B cell (primary cell): ENCODE results near the gene ZDHHC14. TPM values are rescaled to one million over a fixed set of nuclear protein-coding genes. Genes with fewer than 3 reads are reported as not detected.

ENCODE experiments used
- ATAC-seq: fragments of 200-7000 bp; cut with Tn5 transposase; one replicate; pipeline ENCODE4 v1.10.0; 2021; ENCODE audit warnings: low read depth, mild to moderate bottlenecking, moderate number of reproducible peaks, moderate library complexity
- CTCF ChIA-PET: fragments of 350-600 bp; sonication (Branson Sonifier 250); formaldehyde crosslinking; loops from one replicate; lab custom pipeline; 2021; ENCODE audit warnings: antibody characterized with exemption, inconsistent platforms; lab: Charles Lee
- POLR2A ChIA-PET: fragments of 350-600 bp; sonication (Branson Sonifier 250); formaldehyde crosslinking; loops from one replicate; lab custom pipeline; 2021; ENCODE audit warnings: antibody characterized with exemption; lab: Charles Lee
- DNase-seq: peaks from one replicate; pipeline ENCODE4 v3.0.0; 2013
- H2AFZ ChIP-seq: 2 replicates; pipeline ENCODE4 v1.6.1; 2012; ENCODE audit warnings: mild to moderate bottlenecking, low read depth, low read length; ENCODE audit not compliant: insufficient read depth, poor library complexity, severe bottlenecking
- H3K27ac ChIP-seq, 2 donors: 1 replicate in 1 of 2; 2 replicates in 1 of 2; pipeline ENCODE4 v1.5.1; 2012 to 2013; ENCODE audit warnings: low read length in 2 of 2, mild to moderate bottlenecking in 2 of 2, moderate library complexity in 1 of 2
- H3K27me3 ChIP-seq, 4 experiments: fragments of 200-600 bp in 1 of 4; sonication (generic) in 1 of 4; replicated peaks in 1 of 4; 1 replicate in 2 of 4; 2 replicates in 2 of 4; pipeline versions ENCODE4 v1.6.1 to v1.7.0; 2013 to 2016; ENCODE audit warnings: low read length in 3 of 4, mild to moderate bottlenecking in 2 of 4, mixed read lengths in 1 of 4, moderate library complexity in 1 of 4; ENCODE audit not compliant: insufficient read depth in 4 of 4, control insufficient read depth in 3 of 4; ENCODE audit errors: control extremely low read depth in 1 of 4
- H3K36me3 ChIP-seq, 2 experiments: replicated peaks in 1 of 2; 1 replicate in 1 of 2; 2 replicates in 1 of 2; pipeline versions ENCODE4 v1.6.1 to v1.7.1; 2013; ENCODE audit warnings: low read length in 1 of 2; ENCODE audit not compliant: insufficient read depth in 2 of 2, control insufficient read depth in 1 of 2; ENCODE audit errors: control extremely low read depth in 1 of 2, extremely low read depth in 1 of 2
- H3K4me1 ChIP-seq, 2 donors: fragments of 200-600 bp in 1 of 2; sonication (generic) in 1 of 2; 1 replicate in 1 of 2; 2 replicates in 1 of 2; pipeline versions ENCODE4 v1.5.1 to v1.6.1; 2013 to 2017; ENCODE audit warnings: low read length in 2 of 2; ENCODE audit not compliant: control insufficient read depth in 2 of 2, insufficient read depth in 2 of 2
- H3K4me2 ChIP-seq: replicated peaks from 2 replicates; pipeline ENCODE3; 2012; ENCODE audit warnings: mild to moderate bottlenecking, low read depth, low read length; ENCODE audit not compliant: poor library complexity, severe bottlenecking
- H3K4me3 ChIP-seq, 5 experiments: fragments of 200-600 bp in 1 of 5; sonication (generic) in 1 of 5; 1 replicate in 3 of 5; 2 replicates in 2 of 5; pipeline versions ENCODE4 v1.5.1 to v1.7.0; 2011 to 2016; ENCODE audit warnings: low read length in 4 of 5, mild to moderate bottlenecking in 4 of 5, low read depth in 2 of 5, control low read depth in 1 of 5, moderate library complexity in 1 of 5; ENCODE audit not compliant: insufficient read depth in 1 of 5; ENCODE audit errors: control extremely low read depth in 1 of 5, extremely low read depth in 1 of 5
- H3K79me2 ChIP-seq: fragments of 200-600 bp; sonication (generic); one replicate; pipeline ENCODE4 v1.6.0; 2016; ENCODE audit warnings: low read length; ENCODE audit not compliant: control insufficient read depth, insufficient read depth
- H3K9ac ChIP-seq: fragments of 200-600 bp; sonication (generic); 2 replicates; pipeline ENCODE4 v1.6.1; 2017; ENCODE audit warnings: mild to moderate bottlenecking, low read length, moderate library complexity
- H3K9me3 ChIP-seq, 3 donors: one replicate each; pipeline versions ENCODE4 v1.6.1 to v1.7.1; 2013; ENCODE audit warnings: low read length in 2 of 3; ENCODE audit not compliant: control insufficient read depth in 2 of 3, insufficient read depth in 1 of 3; ENCODE audit errors: control extremely low read depth in 1 of 3
- H4K20me1 ChIP-seq: 2 replicates; pipeline ENCODE4 v1.6.0; 2012; ENCODE audit warnings: mild to moderate bottlenecking, low read length; ENCODE audit not compliant: insufficient read depth, control insufficient read depth, poor library complexity, severe bottlenecking
- H3K27ac Mint-ChIP-seq: one replicate; pipeline ENCODE4 v1.8.0; 2021; ENCODE audit warnings: mixed read lengths
- H3K27me3 Mint-ChIP-seq: one replicate; pipeline ENCODE4 v1.8.0; 2021; ENCODE audit warnings: mixed read lengths
- H3K4me1 Mint-ChIP-seq: one replicate; pipeline ENCODE4 v1.8.0; 2021; ENCODE audit warnings: mixed read lengths
- H3K4me3 Mint-ChIP-seq: one replicate; pipeline ENCODE4 v1.8.0; 2021; ENCODE audit warnings: mixed read lengths
- H3K9me3 Mint-ChIP-seq: one replicate; pipeline ENCODE4 v1.8.0; 2022; ENCODE audit warnings: mixed read lengths; ENCODE audit not compliant: insufficient read depth
- CTCF ChIP-seq: fragments of 200-600 bp; IDR thresholded peaks from one replicate; pipeline ENCODE4 v1.8.0; 2022; ENCODE audit warnings: antibody characterized with exemption, mild to moderate bottlenecking
- EZH2 ChIP-seq: IDR thresholded peaks from 2 replicates; pipeline ENCODE4 v1.6.1; 2012; ENCODE audit warnings: borderline replicate concordance, low read depth, mild to moderate bottlenecking, moderate library complexity, low read length; ENCODE audit not compliant: insufficient read depth, poor library complexity, severe bottlenecking
- WGBS: methylation state at CpG from one replicate; pipeline ENCODE4 v1.1.5; 2013; ENCODE audit warnings: missing lambda C conversion rate; ENCODE audit not compliant: insufficient coverage; 5-methylcytosine and 5-hydroxymethylcytosine counted together
- intact Hi-C: fragments of 100-400 bp; cut with micrococcal nuclease; formaldehyde crosslinking; loops from one replicate; pipeline ENCODE4 v1.10.0; 2022
- polyA plus RNA-seq: library from polyadenylated mRNA; depleted of rRNA; stranded (reverse); fragments of >200 nt; gene quantifications from 2 replicates; pipeline ENCODE4 v1.2.3, GENCODE V29; 2012
- total RNA-seq, 2 donors: library from RNA; stranded (reverse); fragments of 120-200 nt in 1 of 2; gene quantifications; 1 replicate in 1 of 2; 2 replicates in 1 of 2; pipeline versions ENCODE4 v1.2.3 to v1.2.4, GENCODE V29; 2013 to 2022

Gene ZDHHC14
- total and polyA plus RNA-seq, 2 donors (not counting 1 experiment from before 2014, with no cell fraction given) = 8.8 to 50.4 TPM

GRCh38 chr6:157637941-157638662, 257.1 kb downstream of the ZDHHC14 start:
- TF ChIP-seq EZH2 = no peak
- ChIA-PET POLR2A (no interaction called here), CTCF (no interaction called here)
- DNase-seq = no peak
- Histone ChIP-seq H3K9me3 (no peaks in the 10 kb centered on the region), H3K4me2 (no peak overlapping the region), H3K4me3 (no peak overlapping the region), H3K27me3 (no peaks in the 10 kb centered on the region), H4K20me1 (no peaks in the 10 kb centered on the region), H3K4me1 (peaks cover 12% of the 10 kb centered on the region in 2 donors), H3K27ac (no peak overlapping the region), H3K9ac (no peak overlapping the region), H3K79me2 (no peaks in the 10 kb centered on the region), H3K36me3 (peaks cover 0 to 34% of the 10 kb centered on the region in 2 experiments), H2AFZ (no peak overlapping the region)
- no peak for ATAC-seq
- H3K27me3 Mint-ChIP-seq = no peaks in the 10 kb centered on the region
- no peak overlapping the region for H3K4me3 Mint-ChIP-seq
- no peaks in the 10 kb centered on the region for H3K4me1 Mint-ChIP-seq
- no peaks in the 10 kb centered on the region for H3K9me3 Mint-ChIP-seq
- no peak overlapping the region for H3K27ac Mint-ChIP-seq
- WGBS = 95% methylated on average over 4 of the region's 8 CpGs
- intact Hi-C loops = no loop called here

GRCh38 chr6:157638779-157639178, 257.8 kb downstream of the ZDHHC14 start:
- Histone ChIP-seq H2AFZ (no peak overlapping the region), H3K4me2 (no peak overlapping the region), H3K9me3 (no peaks in the 10 kb centered on the region), H3K4me3 (no peak overlapping the region), H4K20me1 (no peaks in the 10 kb centered on the region), H3K79me2 (no peaks in the 10 kb centered on the region), H3K36me3 (peaks cover 0 to 27% of the 10 kb centered on the region in 2 experiments), H3K4me1 (peaks cover 12% of the 10 kb centered on the region in 2 donors), H3K9ac (no peak overlapping the region), H3K27me3 (no peaks in the 10 kb centered on the region), H3K27ac (no peak overlapping the region)
- Mint-ChIP-seq H3K4me3 (no peak overlapping the region), H3K27ac (no peak overlapping the region), H3K4me1 (no peaks in the 10 kb centered on the region), H3K27me3 (no peaks in the 10 kb centered on the region), H3K9me3 (no peaks in the 10 kb centered on the region)
- intact Hi-C loops = no loop called here
- DNase-seq (no peak), ATAC-seq (no peak)
- WGBS = 88% methylated on average over 7 of the region's 7 CpGs
- ChIA-PET POLR2A (no interaction called here), CTCF (no interaction called here)
- TF ChIP-seq CTCF (no peak), EZH2 (no peak)
